ENCODE results near the gene FXYD5. TPM values are rescaled to one million over a fixed set of nuclear protein-coding genes. Genes with fewer than 3 reads are reported as not detected.

Gene FXYD5
- total RNA-seq, 2 experiments from 2014 or later = 82.1 to 147 TPM

DNA sequence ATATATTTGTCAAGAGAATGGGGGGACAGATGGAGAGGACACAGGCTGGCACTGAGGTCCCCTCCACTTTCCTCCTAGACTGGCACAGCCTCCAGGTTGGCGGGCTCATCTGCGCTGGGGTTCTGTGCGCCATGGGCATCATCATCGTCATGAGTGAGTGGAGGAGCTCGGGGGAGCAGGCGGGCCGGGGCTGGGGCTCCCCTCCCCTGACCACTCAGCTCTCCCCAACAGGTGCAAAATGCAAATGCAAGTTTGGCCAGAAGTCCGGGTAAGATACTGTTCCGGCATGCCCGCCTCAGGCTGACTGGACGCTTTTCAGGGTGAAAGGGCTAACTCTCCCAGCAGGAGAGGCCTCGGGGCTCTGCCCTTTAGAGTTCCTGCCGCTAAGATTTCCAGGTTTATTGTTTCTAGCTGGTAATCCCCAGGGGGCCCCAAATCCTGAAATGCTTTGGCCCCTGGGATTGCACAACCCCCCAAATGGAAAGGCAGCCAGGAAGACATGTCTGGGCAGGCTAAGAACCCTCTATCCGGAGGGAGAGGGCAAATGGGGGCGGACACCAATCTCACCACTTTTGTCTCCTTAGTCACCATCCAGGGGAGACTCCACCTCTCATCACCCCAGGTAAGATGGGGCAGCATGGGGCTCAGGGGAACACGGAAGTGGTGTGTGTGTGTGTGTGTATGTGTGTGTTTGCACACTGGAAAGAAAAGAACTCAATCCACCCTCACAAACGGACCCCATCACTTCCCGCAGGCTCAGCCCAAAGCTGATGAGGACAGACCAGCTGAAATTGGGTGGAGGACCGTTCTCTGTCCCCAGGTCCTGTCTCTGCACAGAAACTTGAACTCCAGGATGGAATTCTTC is 31.6 kb upstream of the FXYD5 start:
- DNase-seq (ENCODE audit: low spot score) = no peak
- peaks cover 13% of the 10 kb centered on the region for H3K4me1 ChIP-seq (ENCODE audit: insufficient read depth, low read length, poor library complexity, severe bottlenecking)
- BruUV-seq (replicated peaks) = no TSS peak
- no peak overlapping the region for H2AFZ ChIP-seq (ENCODE audit: low read length)
- no peaks in the 10 kb centered on the region for H3K9me3 ChIP-seq (ENCODE audit: low read length)
- intact Hi-C loops (cut with micrococcal nuclease; ENCODE audit: unreplicated experiment) = no loop called here
- no peak overlapping the region for H3K27ac ChIP-seq (ENCODE audit: low read depth, low read length, poor library complexity, severe bottlenecking)
- ChIA-PET POLR2A (no interaction called here), CTCF (ENCODE audit: unreplicated experiment) (no interaction called here)
- no peak overlapping the region for H3K4me3 ChIP-seq (ENCODE audit: low read depth, low read length, poor library complexity, severe bottlenecking)
- TF ChIP-seq, protein P1, sequence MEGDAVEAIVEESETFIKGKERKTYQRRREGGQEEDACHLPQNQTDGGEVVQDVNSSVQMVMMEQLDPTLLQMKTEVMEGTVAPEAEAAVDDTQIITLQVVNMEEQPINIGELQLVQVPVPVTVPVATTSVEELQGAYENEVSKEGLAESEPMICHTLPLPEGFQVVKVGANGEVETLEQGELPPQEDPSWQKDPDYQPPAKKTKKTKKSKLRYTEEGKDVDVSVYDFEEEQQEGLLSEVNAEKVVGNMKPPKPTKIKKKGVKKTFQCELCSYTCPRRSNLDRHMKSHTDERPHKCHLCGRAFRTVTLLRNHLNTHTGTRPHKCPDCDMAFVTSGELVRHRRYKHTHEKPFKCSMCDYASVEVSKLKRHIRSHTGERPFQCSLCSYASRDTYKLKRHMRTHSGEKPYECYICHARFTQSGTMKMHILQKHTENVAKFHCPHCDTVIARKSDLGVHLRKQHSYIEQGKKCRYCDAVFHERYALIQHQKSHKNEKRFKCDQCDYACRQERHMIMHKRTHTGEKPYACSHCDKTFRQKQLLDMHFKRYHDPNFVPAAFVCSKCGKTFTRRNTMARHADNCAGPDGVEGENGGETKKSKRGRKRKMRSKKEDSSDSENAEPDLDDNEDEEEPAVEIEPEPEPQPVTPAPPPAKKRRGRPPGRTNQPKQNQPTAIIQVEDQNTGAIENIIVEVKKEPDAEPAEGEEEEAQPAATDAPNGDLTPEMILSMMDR (conservative IDR thresholded peaks at IDR 0.05; ENCODE audit: low read length) = no peak
- TF ChIP-seq EZH2phosphoT487 (IDR thresholded peaks at IDR 0.05; ENCODE audit: borderline replicate concordance, low read depth, low read length) = no peak
- no peaks in the 10 kb centered on the region for H3K9me2 ChIP-seq (ENCODE audit: insufficient read depth, low read length)
- H4K20me1 ChIP-seq (ENCODE audit: insufficient read depth, low read length) = no peaks in the 10 kb centered on the region
- no peaks in the 10 kb centered on the region for H3K36me3 ChIP-seq (ENCODE audit: insufficient read depth, low read length)
- H3K79me2 ChIP-seq (ENCODE audit: insufficient read depth, low read depth, low read length) = no peaks in the 10 kb centered on the region
- H3K4me2 ChIP-seq (ENCODE audit: low read length) = no peak overlapping the region

DNA sequence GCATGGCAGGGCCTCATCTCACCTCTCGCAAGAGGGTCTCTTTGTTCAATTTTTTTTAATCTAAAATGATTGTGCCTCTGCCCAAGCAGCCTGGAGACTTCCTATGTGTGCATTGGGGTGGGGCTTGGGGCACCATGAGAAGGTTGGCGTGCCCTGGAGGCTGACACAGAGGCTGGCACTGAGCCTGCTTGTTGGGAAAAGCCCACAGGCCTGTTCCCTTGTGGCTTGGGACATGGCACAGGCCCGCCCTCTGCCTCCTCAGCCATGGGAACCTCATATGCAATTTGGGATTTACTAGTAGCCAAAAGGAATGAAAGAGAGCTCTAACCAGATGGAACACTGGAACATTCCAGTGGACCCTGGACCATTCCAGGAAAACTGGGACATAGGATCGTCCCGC is 31.0 kb upstream of the FXYD5 start:
- TF ChIP-seq, protein P1 (conservative IDR thresholded peaks at IDR 0.05; ENCODE audit: low read length) = no peak
- no peak for TF ChIP-seq EZH2phosphoT487 (IDR thresholded peaks at IDR 0.05; ENCODE audit: borderline replicate concordance, low read depth, low read length)
- Histone ChIP-seq H2AFZ (ENCODE audit: low read length) (no peak overlapping the region), H3K4me2 (ENCODE audit: low read length) (peak overlapping the region; percentile 74; the same call in 1 of the 2 replicates), H3K36me3 (ENCODE audit: insufficient read depth, low read length) (no peaks in the 10 kb centered on the region), H3K9me3 (ENCODE audit: low read length) (no peaks in the 10 kb centered on the region), H4K20me1 (ENCODE audit: insufficient read depth, low read length) (no peaks in the 10 kb centered on the region), H3K9me2 (ENCODE audit: insufficient read depth, low read length) (no peaks in the 10 kb centered on the region), H3K79me2 (ENCODE audit: insufficient read depth, low read depth, low read length) (no peaks in the 10 kb centered on the region), H3K27ac (ENCODE audit: low read depth, low read length, poor library complexity, severe bottlenecking) (no peak overlapping the region), H3K4me3 (ENCODE audit: low read depth, low read length, poor library complexity, severe bottlenecking) (no peak overlapping the region), H3K4me1 (ENCODE audit: insufficient read depth, low read length, poor library complexity, severe bottlenecking) (peaks cover 13% of the 10 kb centered on the region)
- no peak for DNase-seq (ENCODE audit: low spot score)
- no TSS peak for BruUV-seq (replicated peaks)
- ChIA-PET POLR2A (interaction anchor here (1.4 kb wide), 1 partner anchor 9 kb away, joined by 3 read pairs; no protein-coding TSS in a partner anchor), CTCF (ENCODE audit: unreplicated experiment) (no interaction called here)
- intact Hi-C loops (cut with micrococcal nuclease; ENCODE audit: unreplicated experiment) = no loop called here
